SU-DHL-6 (cell line): Measurements from ENCODE around the gene FBXW4.

Experiments used
- H2AFZ ChIP-seq: fragments of 200-600 bp; sonication (generic); 2 replicates; pipeline ENCODE4 v1.6.1; 2014; ENCODE audit warnings: low read depth, mild to moderate bottlenecking, moderate library complexity, mixed read lengths, antibody characterized with exemption, low read length; ENCODE audit not compliant: severe bottlenecking
- H3F3A ChIP-seq: fragments of 200-600 bp; shearing (Covaris generic); 2 replicates; pipeline ENCODE4 v1.6.0; 2016; ENCODE audit warnings: antibody characterized with exemption, mild to moderate bottlenecking; ENCODE audit not compliant: insufficient read depth
- H3K27ac ChIP-seq: fragments of 200-600 bp; sonication (generic); 2 replicates; pipeline ENCODE4 v1.5.1; 2016; ENCODE audit warnings: low read depth, mild to moderate bottlenecking, low read length, moderate library complexity, mixed read lengths
- H3K27me3 ChIP-seq: fragments of 200-600 bp; sonication (generic), shearing (Covaris generic); 2 replicates; pipeline ENCODE4 v1.6.0; 2014; ENCODE audit warnings: mild to moderate bottlenecking, low read length
- H3K36me3 ChIP-seq: fragments of 200-600 bp; sonication (generic); 2 replicates; pipeline ENCODE4 v1.6.1; 2014; ENCODE audit warnings: mild to moderate bottlenecking, low read length, mixed read lengths
- H3K4me2 ChIP-seq: fragments of 300-600, 200-600 bp; shearing (Covaris generic), sonication (generic); 2 replicates; pipeline ENCODE4 v1.6.0; 2014; ENCODE audit warnings: low read length, low read depth, mild to moderate bottlenecking; ENCODE audit not compliant: poor library complexity, severe bottlenecking
- H3K4me3 ChIP-seq: fragments of 200-600 bp; sonication (generic); 2 replicates; pipeline ENCODE4 v1.5.1; 2014; ENCODE audit warnings: antibody characterized with exemption, low read length, mild to moderate bottlenecking, mixed read lengths; ENCODE audit not compliant: insufficient read depth, poor library complexity, severe bottlenecking
- H3K79me2 ChIP-seq: fragments of 200-600 bp; sonication (generic); 2 replicates; pipeline ENCODE4 v1.6.1; 2014; ENCODE audit warnings: mild to moderate bottlenecking, low read length, moderate library complexity; ENCODE audit not compliant: insufficient read depth
- H3K9ac ChIP-seq: fragments of 200-600 bp; sonication (generic); 2 replicates; pipeline ENCODE4 v1.7.0; 2014; ENCODE audit warnings: mild to moderate bottlenecking, low read length
- H3K9me2 ChIP-seq: fragments of 200-600 bp; sonication (generic); replicated peaks from 2 replicates; pipeline ENCODE4 v1.6.1; 2014; ENCODE audit warnings: low read length; ENCODE audit not compliant: insufficient read depth
- H3K9me3 ChIP-seq: fragments of 200-600 bp; sonication (generic); 2 replicates; pipeline ENCODE4 v1.6.1; 2014; ENCODE audit warnings: low read length, mixed read lengths; ENCODE audit not compliant: insufficient read depth
- H4K20me1 ChIP-seq: fragments of 200-600 bp; sonication (generic); 2 replicates; pipeline ENCODE4 v1.6.1; 2014; ENCODE audit warnings: low read depth, mild to moderate bottlenecking, antibody characterized with exemption, low read length, moderate library complexity, mixed read lengths
- EZH2phosphoT487 ChIP-seq: fragments of 200-600 bp; sonication (generic), shearing (Covaris generic); conservative IDR thresholded peaks from 2 replicates; pipeline ENCODE4 v1.6.1; 2018; ENCODE audit warnings: mild to moderate bottlenecking, antibody characterized with exemption, low read length, moderate library complexity, mixed read lengths
- TF ChIP-seq, protein P1 (sequence below): fragments of 200-600 bp; sonication (generic); IDR thresholded peaks from one replicate; pipeline ENCODE4 v1.5.1; 2017; ENCODE audit warnings: antibody characterized with exemption, mild to moderate bottlenecking, low read length, moderate library complexity; ENCODE audit not compliant: insufficient read depth, poor library complexity, severe bottlenecking

The FBXW4 gene

DNA sequence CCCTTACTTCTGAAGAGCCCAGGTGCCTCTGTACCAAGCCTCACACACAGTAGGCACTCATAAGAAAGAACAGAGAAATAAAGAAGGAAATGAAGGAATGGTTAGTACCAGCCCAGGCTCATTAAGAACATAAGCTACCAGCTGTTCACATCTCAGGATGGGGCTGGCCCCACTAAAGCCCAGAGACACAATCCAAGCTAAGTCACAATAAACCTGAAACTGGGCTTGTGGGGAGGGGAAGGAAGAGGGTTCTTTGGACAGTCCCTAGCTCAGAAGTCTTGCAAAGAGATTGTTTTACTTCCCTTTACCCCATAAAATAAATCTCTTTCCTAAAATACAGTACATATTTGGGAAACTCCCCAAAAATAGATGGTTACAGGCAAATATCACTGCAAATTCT lies 24.3 kb downstream of the FBXW4 start:
- H4K20me1 ChIP-seq, result no peaks in the 10 kb centered on the region
- no peaks in the 10 kb centered on the region for H3F3A ChIP-seq
- no peak overlapping the region for H3K27ac ChIP-seq
- no peak overlapping the region for H2AFZ ChIP-seq
- peaks cover 2% of the 10 kb centered on the region; the same call in 1 of the 2 replicates for H3K36me3 ChIP-seq
- H3K9me3 ChIP-seq, result no peaks in the 10 kb centered on the region
- no peak overlapping the region for H3K4me2 ChIP-seq
- no peak overlapping the region for H3K9ac ChIP-seq
- no peaks in the 10 kb centered on the region for H3K79me2 ChIP-seq
- TF ChIP-seq, protein P1, sequence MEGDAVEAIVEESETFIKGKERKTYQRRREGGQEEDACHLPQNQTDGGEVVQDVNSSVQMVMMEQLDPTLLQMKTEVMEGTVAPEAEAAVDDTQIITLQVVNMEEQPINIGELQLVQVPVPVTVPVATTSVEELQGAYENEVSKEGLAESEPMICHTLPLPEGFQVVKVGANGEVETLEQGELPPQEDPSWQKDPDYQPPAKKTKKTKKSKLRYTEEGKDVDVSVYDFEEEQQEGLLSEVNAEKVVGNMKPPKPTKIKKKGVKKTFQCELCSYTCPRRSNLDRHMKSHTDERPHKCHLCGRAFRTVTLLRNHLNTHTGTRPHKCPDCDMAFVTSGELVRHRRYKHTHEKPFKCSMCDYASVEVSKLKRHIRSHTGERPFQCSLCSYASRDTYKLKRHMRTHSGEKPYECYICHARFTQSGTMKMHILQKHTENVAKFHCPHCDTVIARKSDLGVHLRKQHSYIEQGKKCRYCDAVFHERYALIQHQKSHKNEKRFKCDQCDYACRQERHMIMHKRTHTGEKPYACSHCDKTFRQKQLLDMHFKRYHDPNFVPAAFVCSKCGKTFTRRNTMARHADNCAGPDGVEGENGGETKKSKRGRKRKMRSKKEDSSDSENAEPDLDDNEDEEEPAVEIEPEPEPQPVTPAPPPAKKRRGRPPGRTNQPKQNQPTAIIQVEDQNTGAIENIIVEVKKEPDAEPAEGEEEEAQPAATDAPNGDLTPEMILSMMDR, result no peak
- no peak for TF ChIP-seq EZH2phosphoT487
- no peak overlapping the region for H3K4me3 ChIP-seq
- no peaks in the 10 kb centered on the region for H3K27me3 ChIP-seq
- no peaks in the 10 kb centered on the region for H3K9me2 ChIP-seq

DNA sequence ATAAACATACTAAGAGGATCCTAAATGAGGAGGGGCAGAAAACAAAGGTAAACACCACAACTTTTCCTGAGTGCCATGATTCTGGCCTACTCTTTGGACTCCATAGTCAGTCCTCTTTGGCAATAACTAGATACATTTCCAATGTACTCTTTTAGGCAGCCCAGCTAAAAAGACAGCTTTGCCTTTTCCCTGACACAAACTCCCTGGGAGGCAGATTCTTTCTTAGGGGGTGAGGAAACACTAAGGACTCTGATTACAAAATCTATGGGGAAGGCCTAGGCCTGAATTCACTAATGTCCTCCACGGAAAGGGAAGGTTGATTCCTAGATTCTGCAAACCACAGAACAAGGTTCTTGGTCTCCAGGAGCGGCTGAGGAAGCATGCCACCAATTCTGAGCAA lies 25.8 kb downstream of the FBXW4 start:
- Histone ChIP-seq H3F3A (no peaks in the 10 kb centered on the region), H2AFZ (no peak overlapping the region), H3K36me3 (no peaks in the 10 kb centered on the region; the same call in 1 of the 2 replicates), H3K9me2 (no peaks in the 10 kb centered on the region), H3K4me2 (no peak overlapping the region), H3K4me3 (no peak overlapping the region), H3K27ac (no peak overlapping the region), H4K20me1 (no peaks in the 10 kb centered on the region), H3K27me3 (no peaks in the 10 kb centered on the region), H3K9me3 (no peaks in the 10 kb centered on the region), H3K9ac (no peak overlapping the region), H3K79me2 (no peaks in the 10 kb centered on the region)
- no peak for TF ChIP-seq EZH2phosphoT487
- TF ChIP-seq, protein P1, result no peak

DNA sequence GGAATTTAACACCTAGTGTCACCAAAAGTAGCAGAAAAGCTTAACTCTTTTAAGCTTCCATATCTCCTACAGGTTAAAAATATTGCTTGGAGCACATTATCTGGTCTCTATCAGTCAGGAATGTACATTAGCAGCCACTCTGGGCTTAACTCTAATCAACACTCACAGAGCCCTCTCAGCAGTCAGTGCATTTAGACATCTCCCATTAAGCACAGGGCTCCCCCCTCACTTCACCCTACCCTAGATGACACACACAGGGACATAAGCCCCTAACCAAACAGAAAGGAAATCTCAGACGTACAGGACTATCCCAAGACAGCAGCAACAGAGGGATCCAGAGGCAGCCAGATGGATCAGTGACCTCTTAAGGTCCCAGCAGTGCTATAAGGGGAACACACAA lies 26.4 kb downstream of the FBXW4 start:
- Histone ChIP-seq H3K9ac (no peak overlapping the region), H3K27ac (no peak overlapping the region), H3K9me3 (no peaks in the 10 kb centered on the region), H4K20me1 (no peaks in the 10 kb centered on the region), H3K4me3 (no peak overlapping the region), H2AFZ (no peak overlapping the region), H3K79me2 (no peaks in the 10 kb centered on the region), H3K27me3 (no peaks in the 10 kb centered on the region), H3K4me2 (no peak overlapping the region), H3K9me2 (no peaks in the 10 kb centered on the region), H3F3A (no peaks in the 10 kb centered on the region), H3K36me3 (no peaks in the 10 kb centered on the region; the same call in 1 of the 2 replicates)
- no peak for TF ChIP-seq EZH2phosphoT487
- TF ChIP-seq, protein P1, result no peak

DNA sequence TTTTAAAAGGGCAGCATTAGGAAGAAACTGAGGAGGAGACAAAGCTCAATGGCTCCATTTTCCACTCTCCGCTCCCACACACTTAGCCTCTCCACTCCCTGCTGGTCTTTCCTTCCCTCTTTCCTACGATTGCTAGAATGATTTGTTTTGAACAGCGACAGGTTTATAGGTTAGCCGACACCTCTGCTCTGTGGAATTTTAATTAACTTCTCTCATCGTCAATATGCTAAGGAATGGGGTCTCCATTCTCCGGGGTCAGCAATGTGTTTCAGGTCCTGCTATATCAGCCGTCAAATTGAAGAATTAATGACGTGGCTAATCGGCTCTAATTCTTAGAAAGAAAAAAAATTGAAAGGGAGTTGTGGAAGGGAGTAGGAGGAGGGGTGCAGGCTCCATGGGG lies 28.9 kb downstream of the FBXW4 start:
- Histone ChIP-seq H3F3A (no peaks in the 10 kb centered on the region), H3K79me2 (no peaks in the 10 kb centered on the region), H2AFZ (no peak overlapping the region), H3K4me2 (no peak overlapping the region), H3K4me3 (no peak overlapping the region), H3K36me3 (no peaks in the 10 kb centered on the region), H3K27ac (no peak overlapping the region), H3K27me3 (no peaks in the 10 kb centered on the region), H3K9me2 (no peaks in the 10 kb centered on the region), H3K9me3 (no peaks in the 10 kb centered on the region), H4K20me1 (no peaks in the 10 kb centered on the region), H3K9ac (no peak overlapping the region)
- no peak for TF ChIP-seq EZH2phosphoT487
- TF ChIP-seq, protein P1, result no peak
